EL (cell line): ENCODE measurements around the gene OPN3.

Source experiments
- DNase-seq: peaks from one replicate; pipeline ENCODE4 v3.0.0-alpha.2; 2016

OPN3 gene

GRCh38 chr1:241615043-241615974 lies 24.9 kb downstream of the OPN3 start:
- peak; percentile 36 for DNase-seq

GRCh38 chr1:241614572-241614971 lies 25.6 kb downstream of the OPN3 start:
- DNase-seq, result no peak

GRCh38 chr1:241614144-241614543 lies 26.0 kb downstream of the OPN3 start:
- no peak for DNase-seq

GRCh38 chr1:241612533-241613477 lies 27.4 kb downstream of the OPN3 start:
- DNase-seq, result peak; percentile 95

GRCh38 chr1:241611736-241612135 lies 28.4 kb downstream of the OPN3 start:
- DNase-seq, result no peak

- DNase-seq, result peak; percentile 67
These were observed 29.1 kb downstream of the OPN3 start for GRCh38 chr1:241611063-241611462.

GRCh38 chr1:241610056-241610815 lies 29.9 kb downstream of the OPN3 start:
- peak; percentile 46 for DNase-seq

GRCh38 chr1:241608379-241609033 lies 31.7 kb downstream of the OPN3 start:
- peak; percentile 77 for DNase-seq

GRCh38 chr1:241607497-241607896 lies 32.7 kb downstream of the OPN3 start:
- DNase-seq, result no peak

GRCh38 chr1:241606544-241606943 lies 33.6 kb downstream of the OPN3 start:
- peak; percentile 65 for DNase-seq

GRCh38 chr1:241605146-241605805 lies 34.9 kb downstream of the OPN3 start:
- DNase-seq, result no peak

- DNase-seq, result peak; percentile 75
These were observed 36.4 kb downstream of the OPN3 start for GRCh38 chr1:241603731-241604245.

- DNase-seq, result peak; percentile 60
These were observed 39.7 kb downstream of the OPN3 start for GRCh38 chr1:241600496-241600901.

GRCh38 chr1:241598249-241598648 lies 41.9 kb downstream of the OPN3 start:
- DNase-seq, result no peak

GRCh38 chr1:241596633-241597032 lies 43.5 kb downstream of the OPN3 start:
- no peak for DNase-seq

GRCh38 chr1:241593186-241593585 lies 47.0 kb downstream of the OPN3 start:
- DNase-seq, result peak; percentile 56

GRCh38 chr1:241592273-241592958 lies 47.8 kb downstream of the OPN3 start:
- peak; percentile 91 for DNase-seq

GRCh38 chr1:241591736-241592135 lies 48.4 kb downstream of the OPN3 start:
- DNase-seq, result no peak

GRCh38 chr1:241591317-241591716 lies 48.9 kb downstream of the OPN3 start:
- peak; percentile 92 for DNase-seq

- no peak for DNase-seq
These were observed 49.5 kb downstream of the OPN3 start for GRCh38 chr1:241590719-241591118.

- DNase-seq, result no peak
These were observed 50.6 kb downstream of the OPN3 start for GRCh38 chr1:241589521-241589920.
